Measurements from ENCODE around the gene MAT2B. TPM values are rescaled to one million over a fixed set of nuclear protein-coding genes. Genes with fewer than 3 reads are reported as not detected.

MAT2B gene
- total RNA-seq, 1 experiment from 2014 or later: 48.4 TPM

DNA sequence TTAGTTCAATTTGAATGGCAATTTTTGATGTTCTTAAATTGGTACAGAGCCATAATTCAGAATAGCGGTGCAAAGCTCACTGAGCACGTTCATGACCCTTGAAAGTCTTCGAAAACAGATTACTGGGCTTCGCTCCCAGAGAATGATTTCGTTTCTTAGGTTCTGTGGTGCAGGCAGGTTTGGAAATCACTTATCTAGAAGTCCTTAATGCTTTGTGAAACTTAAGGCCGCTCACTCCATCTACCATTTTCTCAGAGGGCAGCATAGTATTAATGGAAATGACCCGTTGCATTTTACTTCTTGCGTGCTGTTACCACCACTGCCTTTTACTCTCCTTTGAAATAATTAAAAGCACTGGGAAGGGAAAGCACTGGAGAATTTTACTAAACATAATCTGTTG, 2.9 kb upstream of the MAT2B start:
- DNase-seq: no peak
- no CpG with 5 or more reads among the region's 8 CpGs for WGBS (ENCODE audit: extremely low coverage, insufficient read length, low lambda C conversion rate)
- H3K27ac Mint-ChIP-seq: peak overlapping the region; percentile 94 to 99 (median 97); a peak in 6 of 7 replicates

More for the DNA sequence above, 2.9 kb upstream of the MAT2B start:
- Histone ChIP-seq H3K23ac (ENCODE audit: insufficient read length, low read depth, low read length) (no peak overlapping the region), H2AFZ (ENCODE audit: low read length) (no peak overlapping the region), H2BK15ac (ENCODE audit: low read depth, low read length) (no peak overlapping the region), H4K8ac (replicated peaks; ENCODE audit: insufficient read length, low read depth, low read length) (no peak overlapping the region), H3K56ac (ENCODE audit: insufficient read length, low read depth, low read length) (no peak overlapping the region), H3K18ac (ENCODE audit: insufficient read length, low read depth, low read length) (no peak overlapping the region), H3K14ac (ENCODE audit: insufficient read depth, low read length) (no peak overlapping the region), H3K9ac (ENCODE audit: extremely low read depth, insufficient read length, low read length) (peak overlapping the region; percentile 46), H3K27ac (ENCODE audit: insufficient read length, low read depth, low read length) (peak overlapping the region; percentile 98), H2BK120ac (ENCODE audit: low read depth, low read length, poor library complexity, severe bottlenecking) (no peak overlapping the region), H3K4me1 (ENCODE audit: insufficient read depth, low read length) (no peaks in the 10 kb centered on the region), H3K4ac (ENCODE audit: low read depth, low read length) (no peak overlapping the region), H2BK12ac (ENCODE audit: insufficient read length, low read depth, low read length) (no peak overlapping the region), H3K9me3 (ENCODE audit: control insufficient read depth, low read depth, low read length) (no peaks in the 10 kb centered on the region), H3K27me3 (ENCODE audit: insufficient read depth, low read length) (no peaks in the 10 kb centered on the region), H4K91ac (ENCODE audit: insufficient read length, low read depth, low read length) (no peak overlapping the region), H2BK5ac (ENCODE audit: insufficient read length, low read length) (peak overlapping the region; percentile 36), H2BK20ac (ENCODE audit: low read depth, low read length, poor library complexity, severe bottlenecking) (no peak overlapping the region), H2AK5ac (ENCODE audit: insufficient read length, low read length) (no peak overlapping the region), H4K5ac (ENCODE audit: insufficient read length, low read depth, low read length) (no peak overlapping the region), H3T11ph (ENCODE audit: low read length) (no peak overlapping the region), H3K79me1 (ENCODE audit: insufficient read depth, low read depth, low read length, poor library complexity, severe bottlenecking) (no peaks in the 10 kb centered on the region), H3K79me2 (ENCODE audit: insufficient read depth, low read length) (peaks cover 21% of the 10 kb centered on the region), H4K20me1 (ENCODE audit: control insufficient read depth, insufficient read depth, insufficient read length) (no peaks in the 10 kb centered on the region), H3K23me2 (ENCODE audit: insufficient read length, low read depth, low read length, poor library complexity, severe bottlenecking) (peaks cover 12% of the 10 kb centered on the region), H3K4me2 (ENCODE audit: insufficient read depth, insufficient read length, low read length) (peak overlapping the region; percentile 79)
- H3K27me3 Mint-ChIP-seq (ENCODE audit: low read depth): no peaks in the 10 kb centered on the region
- no peaks in the 10 kb centered on the region; a peak in 1 of 5 replicates for H3K9me3 Mint-ChIP-seq
- H3K4me1 Mint-ChIP-seq: peaks cover 22 to 25% of the 10 kb centered on the region in 2 experiments
- peak overlapping the region; percentile 79 to 93 for H3K4me3 Mint-ChIP-seq
- peaks cover 0 to 19% (median 0%) of the 10 kb centered on the region in 3 experiments; a peak in 4 of 7 replicates for H3K36me3 Mint-ChIP-seq (ENCODE audit: insufficient read depth in 1 of 3, low read depth in 3 of 3)
- TF ChIP-seq, protein P1, sequence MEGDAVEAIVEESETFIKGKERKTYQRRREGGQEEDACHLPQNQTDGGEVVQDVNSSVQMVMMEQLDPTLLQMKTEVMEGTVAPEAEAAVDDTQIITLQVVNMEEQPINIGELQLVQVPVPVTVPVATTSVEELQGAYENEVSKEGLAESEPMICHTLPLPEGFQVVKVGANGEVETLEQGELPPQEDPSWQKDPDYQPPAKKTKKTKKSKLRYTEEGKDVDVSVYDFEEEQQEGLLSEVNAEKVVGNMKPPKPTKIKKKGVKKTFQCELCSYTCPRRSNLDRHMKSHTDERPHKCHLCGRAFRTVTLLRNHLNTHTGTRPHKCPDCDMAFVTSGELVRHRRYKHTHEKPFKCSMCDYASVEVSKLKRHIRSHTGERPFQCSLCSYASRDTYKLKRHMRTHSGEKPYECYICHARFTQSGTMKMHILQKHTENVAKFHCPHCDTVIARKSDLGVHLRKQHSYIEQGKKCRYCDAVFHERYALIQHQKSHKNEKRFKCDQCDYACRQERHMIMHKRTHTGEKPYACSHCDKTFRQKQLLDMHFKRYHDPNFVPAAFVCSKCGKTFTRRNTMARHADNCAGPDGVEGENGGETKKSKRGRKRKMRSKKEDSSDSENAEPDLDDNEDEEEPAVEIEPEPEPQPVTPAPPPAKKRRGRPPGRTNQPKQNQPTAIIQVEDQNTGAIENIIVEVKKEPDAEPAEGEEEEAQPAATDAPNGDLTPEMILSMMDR (conservative IDR thresholded peaks at IDR 0.05): no peak

Measured in H9 (cell line).